Ishikawa (cell line): Measurements from ENCODE around the gene GSTO2.

Experiments
- CEBPB ChIP-seq: IDR thresholded peaks from 2 replicates; pipeline ENCODE4 v1.6.1; 2012
- MAX ChIP-seq: IDR thresholded peaks from 2 replicates; pipeline ENCODE4 v1.6.1; 2012
- RAD21 ChIP-seq: IDR thresholded peaks from 2 replicates; pipeline ENCODE4 v1.6.1; 2012; ENCODE audit warnings: low read depth
- TAF1 ChIP-seq: IDR thresholded peaks from 2 replicates; pipeline ENCODE4 v1.6.1; 2012; ENCODE audit warnings: low read depth, mild to moderate bottlenecking

GRCh38 chr10:104288355-104288754, 19.4 kb downstream of the GSTO2 start:
- TF ChIP-seq MAX (no peak), CEBPB (no peak), RAD21 (no peak), TAF1 (no peak)
